GM12892 (cell line): ENCODE results near the gene MDM2.

Experiments used
- POLR2A ChIP-seq: IDR thresholded peaks from 2 replicates; pipeline ENCODE4 v1.6.1; 2011; ENCODE audit warnings: low read depth, low read length, control low read depth
- TAF1 ChIP-seq: IDR thresholded peaks from 2 replicates; pipeline ENCODE4 v1.6.1; 2011; ENCODE audit warnings: low read depth, mild to moderate bottlenecking, control low read depth, low read length, borderline replicate concordance

DNA sequence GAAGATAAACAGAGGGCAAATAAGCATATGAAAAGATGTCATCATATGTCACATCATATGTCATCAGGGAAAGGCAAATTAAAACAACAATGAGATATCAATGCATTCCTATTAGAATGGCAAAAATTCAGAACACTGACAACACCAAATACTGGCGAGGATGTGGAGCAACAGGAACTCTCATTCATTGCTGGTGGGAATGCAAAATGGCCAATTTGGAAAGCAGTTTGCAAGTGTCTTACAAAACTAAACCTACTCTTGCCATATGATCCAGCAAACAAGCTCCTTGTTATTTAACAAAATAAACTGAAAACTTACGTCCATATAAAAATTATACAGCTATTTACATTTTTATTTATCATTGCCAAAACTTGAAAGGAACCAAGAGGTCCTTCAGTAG is 92.3 kb downstream of the MDM2 start:
- TF ChIP-seq TAF1 (no peak), POLR2A (no peak)
